A549 (cell line): ENCODE data around the gene CTNNAL1. TPM values are rescaled to one million over a fixed set of nuclear protein-coding genes. Genes with fewer than 3 reads are reported as not detected.

Source experiments
- ATAC-seq, 2 experiments: fragments of 200-7000 bp in 1 of 2; fragments of >200 bp in 1 of 2; cut with Nextera tagmentation in 1 of 2; cut with Tn5 transposase in 1 of 2; 3 replicates each; pipeline versions ENCODE4 v1.8.0 to v1.9.1; 2018 to 2020; ENCODE audit warnings: mild to moderate bottlenecking in 1 of 2, moderate library complexity in 1 of 2
- CTCF ChIA-PET: fragments of 300-600 bp; sonication (Branson Sonifier 250); formaldehyde crosslinking; extraction: SDS; loops from one replicate; lab custom pipeline; 2021; ENCODE audit warnings: antibody characterized with exemption, inconsistent platforms; lab: Yijun Ruan, JAX
- POLR2A ChIA-PET: fragments of 350-600 bp; formaldehyde crosslinking; extraction: SDS; loops from one replicate; lab custom pipeline; 2021; ENCODE audit warnings: antibody characterized with exemption, inconsistent platforms; lab: Yijun Ruan, JAX
- DNase-seq, 2 experiments: peaks; one replicate each; pipeline versions ENCODE4 v3.0.0 to v3.0.0-alpha.2; 2011 to 2016; ENCODE audit warnings: low read depth in 1 of 2, low spot score in 1 of 2
- FAIRE-seq: peaks from 2 replicates; lab custom pipeline; 2011; peaks lifted over from hg19 to GRCh38; lab: Jason Lieb, UNC
- H3K27ac ChIP-seq, 2 experiments: fragments of >200 bp; sonication (Bioruptor Twin); formaldehyde crosslinking; 3 replicates each; pipeline ENCODE4 v1.5.1; 2016 to 2017
- H3K4me1 ChIP-seq: fragments of >200 bp; sonication (Bioruptor Twin); formaldehyde crosslinking; 3 replicates; pipeline ENCODE4 v1.6.1; 2016
- H3K4me2 ChIP-seq: fragments of >200 bp; sonication (Bioruptor Twin); formaldehyde crosslinking; 3 replicates; pipeline ENCODE4 v1.6.1; 2016
- H3K4me3 ChIP-seq: fragments of >200 bp; sonication (Bioruptor Twin); formaldehyde crosslinking; 3 replicates; pipeline ENCODE4 v1.5.1; 2016
- H3K9me3 ChIP-seq: fragments of >200 bp; sonication (Bioruptor Twin); formaldehyde crosslinking; 3 replicates; pipeline ENCODE4 v1.6.1; 2016
- BHLHE40 ChIP-seq: IDR thresholded peaks from 2 replicates; pipeline ENCODE4 v1.6.1; 2012; ENCODE audit warnings: low read depth, low read length, inconsistent platforms
- CEBPB ChIP-seq, 2 experiments: fragments of >200 bp in 1 of 2; sonication (Bioruptor Twin) in 1 of 2; formaldehyde crosslinking in 1 of 2; IDR thresholded peaks; 2 replicates each; pipeline ENCODE4 v1.6.1; 2012 to 2016
- CHD4 ChIP-seq: fragments of 200-600 bp; sonication (generic); IDR thresholded peaks from 2 replicates; pipeline ENCODE4 v1.6.1; 2016; ENCODE audit warnings: antibody characterized with exemption, mild to moderate bottlenecking, borderline replicate concordance
- FOSL2 ChIP-seq, 2 experiments: fragments of 450-650 bp in 1 of 2; fragments of >200 bp in 1 of 2; sonication (Bioruptor Twin) in 1 of 2; formaldehyde crosslinking; IDR thresholded peaks; 2 replicates each; pipeline versions ENCODE4 v1.5.0 to v1.6.1; 2016 to 2020; ENCODE audit warnings: mild to moderate bottlenecking in 1 of 2, moderate library complexity in 1 of 2
- GATA3 ChIP-seq: IDR thresholded peaks from 2 replicates; pipeline ENCODE4 v1.6.1; 2012; ENCODE audit warnings: borderline replicate concordance
- JUN ChIP-seq, 2 experiments: fragments of >200 bp; sonication (Bioruptor Twin); formaldehyde crosslinking; IDR thresholded peaks; 2 replicates in 1 of 2; 3 replicates in 1 of 2; pipeline ENCODE4 v1.6.1; 2016 to 2017
- JUNB ChIP-seq: fragments of >200 bp; sonication (Bioruptor Twin); formaldehyde crosslinking; IDR thresholded peaks from 2 replicates; pipeline ENCODE4 v1.6.1; 2016
- RARB ChIP-seq: fragments of 250-450 bp; sonication (Bioruptor Pico); IDR thresholded peaks from 2 replicates; pipeline ENCODE4 v1.8.0; 2021; ENCODE audit warnings: mild to moderate bottlenecking, moderate library complexity
- RCOR1 ChIP-seq: fragments of 150-350 bp; IDR thresholded peaks from 2 replicates; pipeline ENCODE4 v1.6.1; 2014; ENCODE audit warnings: antibody characterized with exemption, low read length, low read depth
- SMC3 ChIP-seq: fragments of >200 bp; sonication (Bioruptor Twin); formaldehyde crosslinking; IDR thresholded peaks from 3 replicates; pipeline ENCODE4 v1.6.1; 2018; ENCODE audit warnings: inconsistent platforms
- ZFP36 ChIP-seq: fragments of 450-650 bp; IDR thresholded peaks from 2 replicates; pipeline ENCODE4 v1.6.1; 2014; ENCODE audit warnings: borderline replicate concordance; ENCODE audit not compliant: partially characterized antibody
- ZNF302 ChIP-seq: fragments of 250-450 bp; sonication (Bioruptor Pico); IDR thresholded peaks from 2 replicates; pipeline ENCODE4 v1.9.0; 2021; ENCODE audit warnings: inconsistent platforms, mild to moderate bottlenecking, moderate library complexity
- WGBS: methylation state at CpG from one replicate; pipeline ENCODE4 v1.1.6; 2017; ENCODE audit errors: missing lambda C conversion rate; 5-methylcytosine and 5-hydroxymethylcytosine counted together
- polyA plus RNA-seq, 4 experiments: library from polyadenylated mRNA; depleted of rRNA in 3 of 4; stranded (reverse); fragments of >200 nt; fragmentation: RNase III in 1 of 4; extraction: RNeasy Plus Mini Kit Qiagen cat#74134 plus additional on column Dnase treatment in 1 of 4; gene quantifications; 2 replicates in 3 of 4; 3 replicates in 1 of 4; pipeline ENCODE4 v1.2.3, GENCODE V29; 2011 to 2017
- TF ChIP-seq, protein P1 (sequence below): IDR thresholded peaks from 2 replicates; pipeline ENCODE4 v1.6.1; 2012
- TF ChIP-seq, protein P2 (sequence below): fragments of 200-600 bp; sonication (generic); IDR thresholded peaks from 2 replicates; pipeline ENCODE4 v1.6.1; 2016; ENCODE audit warnings: antibody characterized with exemption, mild to moderate bottlenecking, moderate library complexity
- TF ChIP-seq, protein P3 (sequence below): IDR thresholded peaks from 2 replicates; pipeline ENCODE4 v1.6.1; 2012; ENCODE audit warnings: low read depth, borderline replicate concordance
- TF ChIP-seq, protein P4 (sequence below): fragments of 150-350 bp; IDR thresholded peaks from 2 replicates; pipeline ENCODE4 v1.6.1; 2014; ENCODE audit warnings: low read depth, mild to moderate bottlenecking, low read length
- TF ChIP-seq, protein P5 (sequence below): fragments of >200 bp; sonication (Bioruptor Twin); formaldehyde crosslinking; IDR thresholded peaks from 3 replicates; pipeline ENCODE4 v1.6.1; 2016

CTNNAL1 gene
- polyA plus RNA-seq, 2 of the 4 experiments (the other 2 are of a cell fraction), result 43.8 to 63.6 TPM

DNA sequence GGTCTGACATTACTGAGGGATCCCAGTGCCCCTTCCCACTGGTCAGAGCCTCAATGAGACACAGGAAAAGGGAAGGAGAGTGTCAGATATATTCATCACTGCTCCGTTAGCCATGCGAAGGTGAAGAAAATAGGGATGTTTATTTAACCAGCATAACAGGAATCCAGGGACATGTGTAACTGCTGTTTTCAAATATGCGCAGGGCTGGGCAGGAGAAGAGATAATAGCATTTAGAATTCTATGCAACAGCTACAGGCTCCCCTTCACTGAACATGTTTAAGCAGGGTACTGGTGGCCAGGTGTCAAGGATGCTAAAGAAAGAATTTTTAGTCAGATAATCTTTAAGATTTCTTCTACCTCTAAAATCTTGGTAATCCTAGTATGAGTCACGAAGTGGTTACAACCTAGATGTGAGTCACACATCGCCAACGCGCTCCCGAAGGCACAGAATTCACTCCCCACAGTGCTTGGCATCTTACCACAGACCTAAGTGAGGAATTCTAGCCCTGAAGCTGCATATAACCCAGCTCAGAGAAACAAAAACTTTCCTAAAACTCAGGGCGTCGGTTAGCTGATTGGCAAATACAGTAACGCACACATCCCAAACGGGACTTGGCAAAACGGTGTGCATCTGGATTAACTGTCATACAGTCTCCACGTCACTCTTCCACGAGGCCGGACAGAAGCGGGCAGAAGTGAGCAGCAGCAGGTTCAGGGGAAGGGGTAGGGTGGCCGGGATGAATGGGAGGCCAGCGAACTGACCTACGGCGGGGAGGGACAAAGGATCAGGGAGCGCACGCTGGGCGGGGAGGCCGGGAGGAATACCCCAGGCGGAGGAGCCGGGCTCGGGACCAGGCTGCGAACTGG is 1.1 kb downstream of the CTNNAL1 start:
- ATAC-seq (peak; percentile 69), DNase-seq (peak; percentile 73 to 76), FAIRE-seq (no peak)
- Histone ChIP-seq H3K4me2 (peak overlapping the region; percentile 88), H3K9me3 (no peaks in the 10 kb centered on the region), H3K27ac (peak overlapping the region; percentile 78 to 90), H3K4me3 (peak overlapping the region; percentile 79), H3K4me1 (peaks cover 29% of the 10 kb centered on the region)
- WGBS, result 2% methylated on average over 29 of the region's 29 CpGs
- TF ChIP-seq, protein P1, sequence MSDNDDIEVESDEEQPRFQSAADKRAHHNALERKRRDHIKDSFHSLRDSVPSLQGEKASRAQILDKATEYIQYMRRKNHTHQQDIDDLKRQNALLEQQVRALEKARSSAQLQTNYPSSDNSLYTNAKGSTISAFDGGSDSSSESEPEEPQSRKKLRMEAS, result peak; percentile 70
- peak in 1 of 2 experiments; percentile 50; a peak in 2 of 4 replicates for TF ChIP-seq CEBPB (IDR thresholded peaks at IDR 0.05)
- TF ChIP-seq FOSL2 (IDR thresholded peaks at IDR 0.05), result peak; percentile 91
- peak; percentile 96 for TF ChIP-seq FOSL2 (CRISPR knock-in tag; IDR thresholded peaks at IDR 0.05)
- TF ChIP-seq CHD4, result no peak
- TF ChIP-seq BHLHE40, result no peak
- TF ChIP-seq, protein P2, sequence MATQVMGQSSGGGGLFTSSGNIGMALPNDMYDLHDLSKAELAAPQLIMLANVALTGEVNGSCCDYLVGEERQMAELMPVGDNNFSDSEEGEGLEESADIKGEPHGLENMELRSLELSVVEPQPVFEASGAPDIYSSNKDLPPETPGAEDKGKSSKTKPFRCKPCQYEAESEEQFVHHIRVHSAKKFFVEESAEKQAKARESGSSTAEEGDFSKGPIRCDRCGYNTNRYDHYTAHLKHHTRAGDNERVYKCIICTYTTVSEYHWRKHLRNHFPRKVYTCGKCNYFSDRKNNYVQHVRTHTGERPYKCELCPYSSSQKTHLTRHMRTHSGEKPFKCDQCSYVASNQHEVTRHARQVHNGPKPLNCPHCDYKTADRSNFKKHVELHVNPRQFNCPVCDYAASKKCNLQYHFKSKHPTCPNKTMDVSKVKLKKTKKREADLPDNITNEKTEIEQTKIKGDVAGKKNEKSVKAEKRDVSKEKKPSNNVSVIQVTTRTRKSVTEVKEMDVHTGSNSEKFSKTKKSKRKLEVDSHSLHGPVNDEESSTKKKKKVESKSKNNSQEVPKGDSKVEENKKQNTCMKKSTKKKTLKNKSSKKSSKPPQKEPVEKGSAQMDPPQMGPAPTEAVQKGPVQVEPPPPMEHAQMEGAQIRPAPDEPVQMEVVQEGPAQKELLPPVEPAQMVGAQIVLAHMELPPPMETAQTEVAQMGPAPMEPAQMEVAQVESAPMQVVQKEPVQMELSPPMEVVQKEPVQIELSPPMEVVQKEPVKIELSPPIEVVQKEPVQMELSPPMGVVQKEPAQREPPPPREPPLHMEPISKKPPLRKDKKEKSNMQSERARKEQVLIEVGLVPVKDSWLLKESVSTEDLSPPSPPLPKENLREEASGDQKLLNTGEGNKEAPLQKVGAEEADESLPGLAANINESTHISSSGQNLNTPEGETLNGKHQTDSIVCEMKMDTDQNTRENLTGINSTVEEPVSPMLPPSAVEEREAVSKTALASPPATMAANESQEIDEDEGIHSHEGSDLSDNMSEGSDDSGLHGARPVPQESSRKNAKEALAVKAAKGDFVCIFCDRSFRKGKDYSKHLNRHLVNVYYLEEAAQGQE, result no peak
- TF ChIP-seq JUN (IDR thresholded peaks at IDR 0.05), result no peak; a peak in 1 of 5 replicates
- no peak for TF ChIP-seq RARB (CRISPR knock-in tag)
- no peak for TF ChIP-seq ZNF302 (CRISPR knock-in tag)
- TF ChIP-seq, protein P3, sequence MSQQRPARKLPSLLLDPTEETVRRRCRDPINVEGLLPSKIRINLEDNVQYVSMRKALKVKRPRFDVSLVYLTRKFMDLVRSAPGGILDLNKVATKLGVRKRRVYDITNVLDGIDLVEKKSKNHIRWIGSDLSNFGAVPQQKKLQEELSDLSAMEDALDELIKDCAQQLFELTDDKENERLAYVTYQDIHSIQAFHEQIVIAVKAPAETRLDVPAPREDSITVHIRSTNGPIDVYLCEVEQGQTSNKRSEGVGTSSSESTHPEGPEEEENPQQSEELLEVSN, result no peak; the same call in 1 of the 2 replicates
- TF ChIP-seq JUNB, result peak; percentile 66
- POLR2A ChIA-PET, result no interaction called here
- CTCF ChIA-PET, result interaction anchor here (0.9 kb wide), 1 partner anchor 58 kb away, joined by 3 read pairs; no protein-coding TSS in a partner anchor

DNA sequence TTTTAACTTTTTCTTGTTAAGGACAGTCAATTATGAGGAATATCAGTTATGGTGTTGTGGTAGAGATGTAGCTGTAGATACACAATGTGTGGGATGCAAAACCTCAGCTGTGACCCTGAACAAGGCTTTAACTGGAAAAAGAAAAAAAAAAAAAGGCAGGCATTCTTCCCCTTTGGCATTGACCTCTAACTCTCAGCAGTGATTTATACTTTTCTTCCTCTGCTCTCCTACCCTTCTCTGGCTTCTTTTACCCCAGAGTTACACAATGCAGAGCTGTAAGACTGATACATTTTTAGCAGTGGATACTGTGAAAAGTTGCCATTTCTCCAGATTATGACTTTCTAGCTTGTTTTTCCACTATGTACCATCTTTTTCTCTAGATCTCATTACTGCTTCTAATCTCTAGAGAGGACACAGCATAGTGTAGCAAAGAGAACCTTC is 2.0 kb downstream of the CTNNAL1 start:
- TF ChIP-seq, protein P4, sequence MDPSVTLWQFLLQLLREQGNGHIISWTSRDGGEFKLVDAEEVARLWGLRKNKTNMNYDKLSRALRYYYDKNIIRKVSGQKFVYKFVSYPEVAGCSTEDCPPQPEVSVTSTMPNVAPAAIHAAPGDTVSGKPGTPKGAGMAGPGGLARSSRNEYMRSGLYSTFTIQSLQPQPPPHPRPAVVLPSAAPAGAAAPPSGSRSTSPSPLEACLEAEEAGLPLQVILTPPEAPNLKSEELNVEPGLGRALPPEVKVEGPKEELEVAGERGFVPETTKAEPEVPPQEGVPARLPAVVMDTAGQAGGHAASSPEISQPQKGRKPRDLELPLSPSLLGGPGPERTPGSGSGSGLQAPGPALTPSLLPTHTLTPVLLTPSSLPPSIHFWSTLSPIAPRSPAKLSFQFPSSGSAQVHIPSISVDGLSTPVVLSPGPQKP, result no peak
- TF ChIP-seq ZFP36 (no peak), RCOR1 (no peak), CEBPB (IDR thresholded peaks at IDR 0.05) (no peak), GATA3 (no peak), SMC3 (no peak)
- TF ChIP-seq, protein P3, result no peak
- TF ChIP-seq, protein P5, sequence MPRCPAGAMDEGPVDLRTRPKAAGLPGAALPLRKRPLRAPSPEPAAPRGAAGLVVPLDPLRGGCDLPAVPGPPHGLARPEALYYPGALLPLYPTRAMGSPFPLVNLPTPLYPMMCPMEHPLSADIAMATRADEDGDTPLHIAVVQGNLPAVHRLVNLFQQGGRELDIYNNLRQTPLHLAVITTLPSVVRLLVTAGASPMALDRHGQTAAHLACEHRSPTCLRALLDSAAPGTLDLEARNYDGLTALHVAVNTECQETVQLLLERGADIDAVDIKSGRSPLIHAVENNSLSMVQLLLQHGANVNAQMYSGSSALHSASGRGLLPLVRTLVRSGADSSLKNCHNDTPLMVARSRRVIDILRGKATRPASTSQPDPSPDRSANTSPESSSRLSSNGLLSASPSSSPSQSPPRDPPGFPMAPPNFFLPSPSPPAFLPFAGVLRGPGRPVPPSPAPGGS, result no peak
- ATAC-seq (no peak), FAIRE-seq (no peak), DNase-seq (no peak)
- Histone ChIP-seq H3K4me2 (peak overlapping the region; percentile 88), H3K4me1 (peaks cover 29% of the 10 kb centered on the region), H3K9me3 (no peaks in the 10 kb centered on the region), H3K4me3 (no peak overlapping the region), H3K27ac (peak overlapping the region in 1 of 2 experiments; percentile 90; a peak in 4 of 6 replicates)
- ChIA-PET CTCF (interaction anchor here (0.5 to 1.6 kb wide), 3 partner anchors 15 to 66 kb away, joined by 3 to 5 read pairs (median 5); no protein-coding TSS in a partner anchor), POLR2A (no interaction called here)
